ENCODE data around the gene PFKP. TPM values are rescaled to one million over a fixed set of nuclear protein-coding genes. Genes with fewer than 3 reads are reported as not detected.

PFKP gene
- total RNA-seq, 3 donors from 2014 or later: 76.1 to 117 (median 100) TPM

DNA sequence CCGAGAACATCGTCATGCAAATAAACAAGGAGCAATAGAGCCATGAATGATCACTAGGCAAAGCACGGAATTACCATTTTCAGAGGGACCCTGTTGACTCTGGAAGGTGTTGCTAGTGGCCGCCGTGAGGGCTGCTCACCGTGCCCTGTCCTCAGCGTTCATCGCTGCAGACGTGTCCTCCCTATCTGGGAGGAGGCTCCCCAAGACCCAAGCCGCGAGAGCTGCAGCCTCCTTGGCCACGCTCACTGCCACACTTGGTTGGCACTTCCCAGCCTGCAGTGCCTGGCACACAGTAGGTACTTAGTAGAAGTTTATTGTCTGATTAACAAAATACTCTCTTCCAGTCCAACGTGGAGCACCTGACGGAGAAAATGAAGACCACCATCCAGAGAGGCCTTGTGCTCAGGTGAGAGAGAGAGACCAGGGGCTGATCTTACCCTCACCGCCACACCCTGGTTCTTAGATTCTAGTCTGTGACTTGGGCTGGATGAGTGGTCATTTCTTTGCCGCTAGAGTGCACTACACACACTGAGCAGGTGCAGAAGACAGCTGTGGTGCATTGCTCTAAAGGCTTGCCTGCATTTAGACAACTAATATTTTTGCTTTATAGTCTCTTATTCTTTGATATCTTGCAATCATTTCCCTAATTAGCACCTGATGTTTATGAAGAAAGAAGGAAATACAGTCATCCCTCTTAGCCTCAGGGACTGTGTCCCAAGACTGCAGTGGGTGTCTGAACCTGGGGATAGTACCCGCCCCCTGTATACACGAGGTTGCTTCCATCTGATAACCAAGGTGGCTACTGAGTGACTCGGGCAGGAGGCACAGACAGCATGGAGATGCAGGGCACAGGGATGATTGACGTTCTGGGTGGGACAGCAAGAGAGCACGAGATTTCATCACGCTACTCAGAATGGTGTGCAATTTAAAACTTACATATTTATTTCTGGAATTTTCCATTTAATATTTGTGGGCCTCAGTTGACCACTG, 65.0 kb downstream of the PFKP start:
- Histone ChIP-seq H3K36me3 (ENCODE audit: low read depth) (no peaks in the 10 kb centered on the region), H3K4me1 (ENCODE audit: low read depth) (no peaks in the 10 kb centered on the region), H3K9me3 (peaks cover 6% of the 10 kb centered on the region), H3K4me3 (no peak overlapping the region)
- intact Hi-C loops (cut with DNase I, micrococcal nuclease): no loop called here
- TF ChIP-seq, protein P1, sequence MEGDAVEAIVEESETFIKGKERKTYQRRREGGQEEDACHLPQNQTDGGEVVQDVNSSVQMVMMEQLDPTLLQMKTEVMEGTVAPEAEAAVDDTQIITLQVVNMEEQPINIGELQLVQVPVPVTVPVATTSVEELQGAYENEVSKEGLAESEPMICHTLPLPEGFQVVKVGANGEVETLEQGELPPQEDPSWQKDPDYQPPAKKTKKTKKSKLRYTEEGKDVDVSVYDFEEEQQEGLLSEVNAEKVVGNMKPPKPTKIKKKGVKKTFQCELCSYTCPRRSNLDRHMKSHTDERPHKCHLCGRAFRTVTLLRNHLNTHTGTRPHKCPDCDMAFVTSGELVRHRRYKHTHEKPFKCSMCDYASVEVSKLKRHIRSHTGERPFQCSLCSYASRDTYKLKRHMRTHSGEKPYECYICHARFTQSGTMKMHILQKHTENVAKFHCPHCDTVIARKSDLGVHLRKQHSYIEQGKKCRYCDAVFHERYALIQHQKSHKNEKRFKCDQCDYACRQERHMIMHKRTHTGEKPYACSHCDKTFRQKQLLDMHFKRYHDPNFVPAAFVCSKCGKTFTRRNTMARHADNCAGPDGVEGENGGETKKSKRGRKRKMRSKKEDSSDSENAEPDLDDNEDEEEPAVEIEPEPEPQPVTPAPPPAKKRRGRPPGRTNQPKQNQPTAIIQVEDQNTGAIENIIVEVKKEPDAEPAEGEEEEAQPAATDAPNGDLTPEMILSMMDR (IDR thresholded peaks at IDR 0.05): no peak
- ATAC-seq (no peak), DNase-seq (peak in 1 of 3 donors; percentile 33)

DNA sequence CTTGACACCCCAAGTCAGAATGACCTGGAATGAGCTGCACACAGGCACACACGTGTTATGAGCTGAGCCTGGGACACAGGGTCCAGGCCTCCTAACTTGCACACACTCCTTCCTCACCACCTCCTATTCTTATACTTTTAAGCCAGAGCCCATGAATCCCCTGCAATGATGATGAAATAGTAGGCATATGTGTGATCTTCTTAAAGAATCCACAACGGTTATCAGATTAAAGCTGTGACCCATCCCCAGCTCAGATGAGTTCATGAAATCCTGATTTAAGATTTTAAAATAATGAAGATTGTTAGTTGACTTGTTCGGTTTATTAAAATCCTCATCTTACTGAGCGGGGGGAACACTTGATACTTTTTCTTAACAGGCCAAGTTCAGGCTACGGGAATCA, 66.6 kb downstream of the PFKP start:
- Histone ChIP-seq H3K36me3 (ENCODE audit: low read depth) (peaks cover 9% of the 10 kb centered on the region), H3K4me1 (ENCODE audit: low read depth) (no peaks in the 10 kb centered on the region), H3K4me3 (no peak overlapping the region), H3K9me3 (no peaks in the 10 kb centered on the region)
- intact Hi-C loops (cut with DNase I, micrococcal nuclease): no loop called here
- ATAC-seq: no peak
- TF ChIP-seq, protein P1 (IDR thresholded peaks at IDR 0.05): no peak
- DNase-seq: no peak

DNA sequence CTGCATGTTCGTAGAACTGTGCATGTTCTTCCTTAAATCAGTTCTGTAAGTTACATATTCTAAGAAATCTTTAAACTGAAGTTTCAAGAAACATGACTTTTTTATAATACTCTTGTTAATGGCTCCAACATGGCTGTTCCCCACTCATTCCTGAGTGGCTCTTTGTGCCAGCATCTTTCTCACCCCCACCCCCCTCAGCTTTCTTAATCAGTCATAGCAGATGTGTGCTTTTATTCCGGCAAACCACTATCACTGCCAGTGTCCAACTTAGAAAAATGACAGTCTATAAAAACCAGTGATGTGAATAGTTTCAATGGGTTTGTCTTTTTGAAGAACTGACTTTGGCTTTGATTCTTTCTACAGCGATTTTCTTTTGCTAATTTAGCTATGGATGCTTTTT, 67.7 kb downstream of the PFKP start:
- Histone ChIP-seq H3K4me1 (ENCODE audit: low read depth) (no peaks in the 10 kb centered on the region), H3K4me3 (no peak overlapping the region), H3K36me3 (ENCODE audit: low read depth) (peaks cover 9% of the 10 kb centered on the region), H3K9me3 (no peaks in the 10 kb centered on the region)
- intact Hi-C loops (cut with DNase I, micrococcal nuclease): no loop called here
- DNase-seq (no peak), ATAC-seq (no peak)
- TF ChIP-seq, protein P1 (IDR thresholded peaks at IDR 0.05): no peak

DNA sequence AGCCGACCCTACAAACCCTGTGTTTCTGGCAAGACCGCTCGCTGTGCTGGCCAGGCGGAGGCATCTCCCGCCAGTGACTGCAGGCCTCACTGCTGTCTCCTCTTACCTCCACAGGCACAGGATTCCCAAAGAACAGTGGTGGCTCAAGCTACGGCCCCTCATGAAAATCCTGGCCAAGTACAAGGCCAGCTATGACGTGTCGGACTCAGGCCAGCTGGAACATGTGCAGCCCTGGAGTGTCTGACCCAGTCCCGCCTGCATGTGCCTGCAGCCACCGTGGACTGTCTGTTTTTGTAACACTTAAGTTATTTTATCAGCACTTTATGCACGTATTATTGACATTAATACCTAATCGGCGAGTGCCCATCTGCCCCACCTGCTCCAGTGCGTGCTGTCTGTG, 69.0 kb downstream of the PFKP start:
- TF ChIP-seq, protein P1 (IDR thresholded peaks at IDR 0.05): no peak
- no peak overlapping the region for H3K4me3 ChIP-seq
- ATAC-seq (no peak), DNase-seq (no peak)
- H3K4me1 ChIP-seq (ENCODE audit: low read depth): no peaks in the 10 kb centered on the region
- intact Hi-C loops (cut with DNase I, micrococcal nuclease): no loop called here
- H3K9me3 ChIP-seq: no peaks in the 10 kb centered on the region
- peaks cover 9% of the 10 kb centered on the region for H3K36me3 ChIP-seq (ENCODE audit: low read depth)

DNA sequence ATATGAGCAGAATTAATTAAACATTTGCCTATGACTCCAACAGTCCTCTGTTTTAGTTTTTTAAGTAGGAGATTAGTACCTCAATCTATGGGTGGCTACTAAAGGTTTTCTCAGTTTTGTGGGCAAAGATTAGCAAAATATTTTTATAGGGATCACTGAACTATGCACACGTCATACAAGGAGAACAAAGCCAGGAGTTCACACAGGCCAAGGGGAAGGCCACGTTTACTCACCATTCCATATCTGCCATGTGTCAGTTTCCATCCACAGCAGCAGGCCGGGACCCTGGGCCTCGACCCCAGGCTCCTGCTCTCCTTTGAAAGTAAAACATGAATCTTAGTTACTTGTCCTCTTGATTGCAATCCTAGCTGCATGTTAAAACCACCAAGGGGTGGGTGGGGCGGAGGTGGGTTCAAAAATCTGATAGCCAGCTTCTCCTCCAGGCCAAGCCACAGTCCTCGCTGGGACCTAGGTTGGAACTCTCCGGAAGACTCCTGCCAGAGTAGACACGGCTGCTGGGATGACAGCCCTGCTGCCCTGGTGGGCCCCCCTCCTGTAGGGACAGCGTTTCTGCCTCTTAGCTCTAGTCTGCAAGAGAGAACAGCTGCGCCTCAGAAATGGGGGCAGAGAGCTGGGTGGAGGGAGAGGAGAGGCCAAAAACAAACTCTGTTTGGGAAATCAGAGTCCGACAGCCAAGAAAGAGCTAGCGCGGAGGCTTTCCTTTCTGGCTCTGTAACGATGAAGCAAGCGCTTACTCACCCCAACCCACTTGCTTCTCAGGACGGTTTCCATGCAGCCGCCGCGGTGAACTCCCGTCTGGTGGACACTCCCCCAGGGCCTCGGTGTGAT, 69.6 kb downstream of the PFKP start:
- intact Hi-C loops (cut with DNase I, micrococcal nuclease): no loop called here
- Histone ChIP-seq H3K9me3 (no peaks in the 10 kb centered on the region), H3K4me3 (no peak overlapping the region), H3K4me1 (ENCODE audit: low read depth) (no peaks in the 10 kb centered on the region), H3K36me3 (ENCODE audit: low read depth) (peaks cover 9% of the 10 kb centered on the region)
- ATAC-seq (peak; percentile 52), DNase-seq (peak in 1 of 3 donors; percentile 38)
- TF ChIP-seq, protein P1 (IDR thresholded peaks at IDR 0.05): no peak
